Activated CD4-positive, alpha-beta T cell treated with anti-CD3 and anti-CD28 coated beads for 36 hours (primary cell): Measurements from ENCODE around the gene QSOX2. TPM values are rescaled to one million over a fixed set of nuclear protein-coding genes. Genes with fewer than 3 reads are reported as not detected.
A peak's percentile ranks its signal among the peaks of the same experiment; 100 is the strongest.

Experiments
- ATAC-seq: fragments of 200-7000 bp; cut with Tn5 transposase; one replicate; pipeline ENCODE4 v1.10.0; 2021; ENCODE audit warnings: mild to moderate bottlenecking, moderate library complexity
- CTCF ChIA-PET: fragments of 350-600 bp; sonication (Branson Sonifier 250); formaldehyde crosslinking; loops from one replicate; lab custom pipeline; 2021; ENCODE audit warnings: antibody characterized with exemption; lab: Charles Lee
- POLR2A ChIA-PET: fragments of 350-600 bp; sonication (Branson Sonifier 250); formaldehyde crosslinking; loops from one replicate; lab custom pipeline; 2021; ENCODE audit warnings: antibody characterized with exemption, inconsistent platforms; lab: Charles Lee
- DNase-seq: peaks from one replicate; pipeline ENCODE4 v3.0.0-alpha.2; 2020
- H3K27ac Mint-ChIP-seq: one replicate; pipeline ENCODE4 v1.8.0; 2021; ENCODE audit warnings: mixed read lengths
- H3K27me3 Mint-ChIP-seq: one replicate; pipeline ENCODE4 v1.8.0; 2021; ENCODE audit warnings: mixed read lengths
- H3K36me3 Mint-ChIP-seq: one replicate; pipeline ENCODE4 v1.8.0; 2021; ENCODE audit warnings: low read depth, mixed read lengths
- H3K4me1 Mint-ChIP-seq: one replicate; pipeline ENCODE4 v1.8.0; 2021; ENCODE audit warnings: mixed read lengths
- H3K4me3 Mint-ChIP-seq: one replicate; pipeline ENCODE4 v1.8.0; 2021; ENCODE audit warnings: mild to moderate bottlenecking, moderate library complexity, mixed read lengths
- H3K9me3 Mint-ChIP-seq: one replicate; pipeline ENCODE4 v1.8.0; 2021; ENCODE audit warnings: low read depth, mixed read lengths
- intact Hi-C, 2 experiments: fragments of 100-400 bp; cut with DNase I in 1 of 2; cut with micrococcal nuclease in 1 of 2; formaldehyde crosslinking; loops; one replicate each; pipeline versions ENCODE4 v1.14.2 to v1.15.1; 2022 to 2024; cut with DNase I, micrococcal nuclease
- total RNA-seq, 2 experiments: library from RNA; stranded (reverse); gene quantifications; one replicate each; pipeline ENCODE4 v1.2.3, GENCODE V29; 2021

QSOX2 gene
- total RNA-seq, 2 experiments from 2014 or later: 18.1 to 21.2 TPM

DNA sequence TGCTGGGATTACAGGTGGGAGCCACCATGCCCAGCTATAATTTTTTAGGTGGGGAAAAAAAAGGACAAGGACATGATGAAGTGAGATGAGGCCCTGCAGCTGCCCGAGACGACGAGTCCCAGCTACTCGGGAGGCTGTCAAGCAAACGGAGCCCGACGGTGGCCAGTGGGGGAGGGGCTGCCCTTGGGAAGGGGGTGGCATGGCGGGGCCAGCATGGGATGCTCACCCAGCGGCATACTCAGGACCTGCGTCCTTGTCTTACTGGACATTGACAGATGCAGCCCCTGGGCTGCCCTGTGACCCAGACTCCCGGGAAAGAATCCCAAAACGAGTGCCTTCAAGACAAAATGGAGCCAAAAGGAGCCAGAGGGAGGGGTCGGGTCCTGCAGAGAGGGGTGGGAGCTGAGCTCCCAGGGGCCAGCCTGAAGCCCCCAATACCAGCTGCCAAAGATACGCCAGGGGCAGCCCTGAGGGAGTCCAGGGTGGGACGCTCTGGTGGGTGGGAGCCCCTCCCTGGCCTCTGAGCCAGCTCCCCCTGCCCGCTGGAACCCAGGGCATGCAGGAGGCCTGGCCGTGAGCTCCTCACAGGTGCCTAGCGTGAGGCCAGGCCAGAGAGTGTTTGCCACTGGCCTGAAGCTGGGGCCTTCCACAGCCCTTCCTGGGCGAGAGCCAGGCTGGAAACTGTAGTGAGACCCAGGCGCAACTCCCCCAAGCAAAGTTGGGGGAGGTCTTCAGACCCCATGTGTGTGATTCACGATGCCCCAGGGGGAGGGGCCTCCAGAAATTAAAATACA, 42.5 kb upstream of the QSOX2 start:
- Mint-ChIP-seq H3K36me3 (no peaks in the 10 kb centered on the region), H3K27me3 (peaks cover 2% of the 10 kb centered on the region), H3K4me1 (peaks cover 4% of the 10 kb centered on the region), H3K9me3 (no peaks in the 10 kb centered on the region), H3K27ac (no peak overlapping the region), H3K4me3 (no peak overlapping the region)
- POLR2A ChIA-PET: no interaction called here
- intact Hi-C loops: no loop called here
- DNase-seq (no peak), ATAC-seq (no peak)
- CTCF ChIA-PET: no interaction called here

GRCh38 chr9:136286987-136287379, 41.4 kb upstream of the QSOX2 start:
- Mint-ChIP-seq H3K4me1 (peaks cover 4% of the 10 kb centered on the region), H3K27me3 (peaks cover 2% of the 10 kb centered on the region), H3K36me3 (no peaks in the 10 kb centered on the region), H3K4me3 (no peak overlapping the region), H3K27ac (no peak overlapping the region), H3K9me3 (no peaks in the 10 kb centered on the region)
- DNase-seq: no peak
- ChIA-PET CTCF (interaction anchor here (1.0 kb wide), 1 partner anchor 60 kb away, joined by 4 read pairs; no protein-coding TSS in a partner anchor), POLR2A (no interaction called here)
- no peak for ATAC-seq
- intact Hi-C loops: no loop called here

- no peak overlapping the region for H3K27ac Mint-ChIP-seq
- peaks cover 4% of the 10 kb centered on the region for H3K4me1 Mint-ChIP-seq
- no peaks in the 10 kb centered on the region for H3K9me3 Mint-ChIP-seq
- no peak for ATAC-seq
- intact Hi-C loops: no loop called here
- H3K27me3 Mint-ChIP-seq: peaks cover 2% of the 10 kb centered on the region
- H3K36me3 Mint-ChIP-seq: no peaks in the 10 kb centered on the region
- ChIA-PET POLR2A (no interaction called here), CTCF (interaction anchor here (0.5 to 1.0 kb wide), 2 partner anchors 60 to 506 kb away, joined by 3 to 4 read pairs; no protein-coding TSS in a partner anchor)
- H3K4me3 Mint-ChIP-seq: no peak overlapping the region
- no peak for DNase-seq
Observed at GRCh38 chr9:136286359-136286986, 40.9 kb upstream of the QSOX2 start.

- no peak for DNase-seq
- Mint-ChIP-seq H3K4me1 (peaks cover 4% of the 10 kb centered on the region), H3K27me3 (peaks cover 2% of the 10 kb centered on the region), H3K27ac (no peak overlapping the region), H3K9me3 (no peaks in the 10 kb centered on the region), H3K4me3 (no peak overlapping the region), H3K36me3 (no peaks in the 10 kb centered on the region)
- ChIA-PET POLR2A (no interaction called here), CTCF (interaction anchor here (0.5 kb wide), 1 partner anchor 303 kb away, joined by 3 read pairs; no protein-coding TSS in a partner anchor)
- intact Hi-C loops: no loop called here
- no peak for ATAC-seq
Observed at GRCh38 chr9:136285501-136286358, 40.1 kb upstream of the QSOX2 start.

DNA sequence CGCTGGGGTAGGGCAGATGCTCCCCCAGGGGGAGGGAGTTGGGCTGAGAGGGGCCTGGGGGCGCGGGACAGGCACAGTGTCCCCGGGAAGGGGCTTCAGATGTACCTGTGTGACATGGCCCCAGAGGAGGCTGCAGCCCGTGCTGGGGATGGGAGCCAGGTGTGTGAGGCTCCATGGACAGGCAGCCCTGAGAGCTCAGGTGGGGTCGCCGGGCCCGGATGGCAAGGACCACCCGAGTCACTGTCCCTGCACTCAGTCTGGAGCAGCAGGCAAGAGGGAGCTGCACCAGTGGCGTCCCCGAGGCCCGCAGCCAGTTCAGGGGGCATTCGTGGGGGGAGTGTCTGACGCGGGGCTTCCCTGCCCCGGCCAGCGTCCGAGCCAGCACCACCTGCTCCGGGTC, 39.3 kb upstream of the QSOX2 start:
- DNase-seq (no peak), ATAC-seq (no peak)
- no peak overlapping the region for H3K4me3 Mint-ChIP-seq
- H3K36me3 Mint-ChIP-seq: no peaks in the 10 kb centered on the region
- POLR2A ChIA-PET: no interaction called here
- H3K9me3 Mint-ChIP-seq: no peaks in the 10 kb centered on the region
- CTCF ChIA-PET: interaction anchor here (0.5 kb wide), 1 partner anchor 302 kb away, joined by 3 read pairs; no protein-coding TSS in a partner anchor
- peaks cover 2% of the 10 kb centered on the region for H3K27me3 Mint-ChIP-seq
- intact Hi-C loops: loop anchor here in 1 of 2 experiments (5.0 kb wide), 2 partner anchors 58 to 133 kb away; no protein-coding TSS in a partner anchor
- H3K27ac Mint-ChIP-seq: no peak overlapping the region
- peaks cover 4% of the 10 kb centered on the region for H3K4me1 Mint-ChIP-seq

DNA sequence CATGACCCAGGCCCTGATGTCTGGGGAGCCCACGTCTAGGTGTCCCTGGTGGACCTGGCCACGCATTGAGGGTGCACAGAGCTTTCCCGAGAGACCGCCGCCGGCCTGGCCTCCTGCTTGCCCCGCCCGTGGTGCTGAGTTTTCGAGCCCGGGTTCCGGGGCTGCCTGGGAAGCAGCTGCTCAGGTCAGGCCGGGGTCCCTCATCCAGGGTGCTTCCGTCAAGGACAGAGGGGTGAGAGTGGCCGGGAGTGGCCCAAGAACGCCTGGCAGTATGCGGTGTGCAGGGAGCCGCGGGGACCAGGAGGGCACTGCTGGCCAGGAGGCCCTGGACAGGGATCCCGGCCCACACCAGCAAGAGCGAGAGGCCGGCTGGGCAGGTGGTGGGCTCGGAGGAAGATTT, 38.7 kb upstream of the QSOX2 start:
- CTCF ChIA-PET: no interaction called here
- no peak overlapping the region for H3K27ac Mint-ChIP-seq
- no peaks in the 10 kb centered on the region for H3K9me3 Mint-ChIP-seq
- peaks cover 4% of the 10 kb centered on the region for H3K4me1 Mint-ChIP-seq
- peaks cover 2% of the 10 kb centered on the region for H3K27me3 Mint-ChIP-seq
- intact Hi-C loops: loop anchor here in 1 of 2 experiments (5.0 kb wide), 2 partner anchors 57 to 132 kb away; no protein-coding TSS in a partner anchor
- ATAC-seq (no peak), DNase-seq (no peak)
- POLR2A ChIA-PET: no interaction called here
- no peak overlapping the region for H3K4me3 Mint-ChIP-seq
- H3K36me3 Mint-ChIP-seq: no peaks in the 10 kb centered on the region

DNA sequence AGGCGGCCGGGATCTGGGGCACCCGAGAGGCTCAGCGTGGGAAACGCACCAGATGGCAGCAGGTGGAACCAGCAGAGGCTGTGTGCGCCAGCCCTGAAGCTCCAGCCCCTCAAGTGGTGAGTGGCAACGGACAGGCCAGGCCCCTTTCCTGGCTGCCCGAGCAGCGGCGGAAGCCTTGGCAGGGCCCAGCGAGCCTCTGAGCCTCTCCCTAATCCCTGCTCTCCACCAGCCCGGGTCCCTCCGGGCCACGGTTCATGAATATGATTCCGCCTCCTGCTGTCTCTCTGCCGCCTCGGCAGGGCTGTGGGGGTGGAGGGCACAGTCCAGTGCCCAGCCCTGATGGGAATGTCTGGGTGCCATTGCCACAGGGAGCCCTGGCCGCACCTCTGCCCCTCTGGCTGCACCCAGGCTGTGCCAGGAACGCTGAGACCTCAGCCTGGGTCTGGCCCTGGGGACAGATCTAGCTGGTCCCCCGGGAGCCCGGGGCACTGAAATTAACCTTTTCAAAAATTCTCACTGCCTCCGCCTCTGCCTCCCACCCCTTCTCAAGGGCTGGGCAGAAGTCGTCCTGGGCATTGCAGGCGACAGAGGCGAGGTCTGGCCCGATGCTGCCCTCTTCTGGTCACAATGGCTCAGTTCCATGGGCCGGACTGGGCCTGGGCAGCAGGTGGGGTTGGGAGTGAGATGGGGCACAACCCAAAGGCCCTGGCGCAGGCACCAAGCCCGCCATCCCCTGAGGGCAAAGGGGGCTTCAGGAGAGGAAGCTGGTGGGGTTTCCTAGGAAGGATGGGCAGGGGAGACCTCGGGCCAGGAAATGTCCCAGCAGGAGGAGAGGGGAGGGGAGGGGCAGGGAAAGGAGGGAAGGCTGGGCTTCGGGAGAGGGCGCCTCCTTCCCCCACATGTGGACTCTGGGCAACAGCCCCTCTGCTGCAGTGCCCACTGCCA, 38.0 kb upstream of the QSOX2 start:
- no peak overlapping the region for H3K27ac Mint-ChIP-seq
- peaks cover 4% of the 10 kb centered on the region for H3K4me1 Mint-ChIP-seq
- no peaks in the 10 kb centered on the region for H3K36me3 Mint-ChIP-seq
- intact Hi-C loops: loop anchor here (1.0 to 5.0 kb wide), 4 partner anchors 56 to 685 kb away; no protein-coding TSS in a partner anchor
- CTCF ChIA-PET: interaction anchor here (0.8 to 1.2 kb wide), 3 partner anchors 40 to 142 kb away, joined by 3 to 5 read pairs (median 3); no protein-coding TSS in a partner anchor
- ATAC-seq (peak; percentile 98), DNase-seq (peak; percentile 86)
- POLR2A ChIA-PET: interaction anchor here (0.7 kb wide), 1 partner anchor 325 kb away, joined by 3 read pairs; no protein-coding TSS in a partner anchor
- H3K27me3 Mint-ChIP-seq: peaks cover 2% of the 10 kb centered on the region
- H3K4me3 Mint-ChIP-seq: no peak overlapping the region
- no peaks in the 10 kb centered on the region for H3K9me3 Mint-ChIP-seq

DNA sequence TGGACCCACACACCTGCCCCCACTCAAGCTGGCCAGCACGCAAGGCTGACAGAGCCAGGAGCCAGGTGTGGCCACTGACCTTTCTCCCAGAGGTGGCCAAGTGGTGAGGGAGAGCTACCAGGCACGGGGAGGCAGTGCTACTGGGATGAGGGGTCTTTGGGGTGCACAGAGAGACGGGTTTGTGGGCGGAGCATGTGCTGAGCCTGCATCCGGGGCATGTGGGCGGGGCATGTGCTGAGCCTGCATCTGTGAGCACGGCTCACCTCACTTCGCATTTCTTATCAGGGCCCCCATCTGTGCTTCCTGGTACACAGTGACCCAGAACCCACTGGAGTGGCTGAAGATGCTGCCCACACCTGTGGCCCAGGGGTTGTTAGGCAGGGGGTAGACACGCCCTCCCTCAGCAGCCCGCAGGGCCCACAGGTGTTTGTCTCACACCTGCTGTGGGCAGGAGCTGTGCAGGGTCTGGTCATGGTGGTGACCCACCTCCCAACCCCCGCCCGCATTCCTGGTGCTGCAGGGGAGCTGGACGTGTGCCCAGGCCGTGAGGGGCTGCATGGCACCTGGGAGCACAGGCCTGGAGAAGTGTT, 36.8 kb upstream of the QSOX2 start:
- no peak overlapping the region for H3K4me3 Mint-ChIP-seq
- no peak for ATAC-seq

DNA sequence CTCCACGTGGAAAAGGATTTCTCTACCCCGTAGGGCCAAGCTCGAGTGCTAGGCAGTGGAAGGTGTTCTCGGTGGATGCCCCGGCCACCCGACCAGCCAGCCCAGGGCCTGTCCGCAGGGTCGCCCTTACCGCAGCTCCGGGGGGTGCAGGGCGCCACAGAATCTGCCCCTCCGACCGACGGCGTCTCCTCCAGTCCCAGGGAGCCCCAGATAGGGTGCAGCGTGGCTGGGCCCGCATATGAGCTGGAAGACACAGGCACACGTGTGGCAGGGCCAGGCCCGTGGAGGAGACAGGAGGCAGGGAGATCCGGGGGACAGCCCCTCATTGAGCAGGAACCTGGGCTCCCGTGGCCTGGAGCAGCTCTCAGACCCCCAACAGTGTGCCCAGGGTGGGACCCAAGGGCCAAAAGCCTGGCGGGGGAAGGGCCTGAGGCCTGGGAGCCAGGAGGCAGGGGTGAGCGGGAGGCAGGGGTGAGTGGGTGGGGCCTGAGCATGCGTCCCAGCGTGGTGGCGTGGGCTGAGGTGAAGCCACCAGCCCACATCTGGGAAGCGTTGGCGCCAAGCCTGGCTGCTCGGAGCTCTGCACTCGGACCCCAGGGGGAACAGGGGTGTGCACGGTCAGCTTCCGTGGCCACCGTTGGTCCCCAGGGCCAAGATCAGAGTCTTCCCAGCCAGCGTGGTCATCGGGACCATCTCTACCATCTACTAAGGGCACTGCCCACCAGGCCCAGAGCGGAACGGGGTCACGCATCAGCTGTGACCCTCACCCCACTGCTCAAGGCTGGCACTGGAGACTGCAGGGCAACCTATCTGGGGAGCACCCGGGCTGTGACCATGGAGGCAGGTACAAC, 36.0 kb upstream of the QSOX2 start:
- no peak overlapping the region for H3K4me3 Mint-ChIP-seq
- no peak for ATAC-seq
- CTCF ChIA-PET: interaction anchor here (0.6 kb wide), 1 partner anchor 1743 kb away, joined by 3 read pairs; no protein-coding TSS in a partner anchor
- intact Hi-C loops: loop anchor here in 1 of 2 experiments (2.0 to 5.0 kb wide), 3 partner anchors 54 to 683 kb away; no protein-coding TSS in a partner anchor
- no peak overlapping the region for H3K27ac Mint-ChIP-seq
- H3K4me1 Mint-ChIP-seq: peaks cover 4% of the 10 kb centered on the region
- no peaks in the 10 kb centered on the region for H3K36me3 Mint-ChIP-seq
- no peak for DNase-seq
- H3K27me3 Mint-ChIP-seq: peaks cover 2% of the 10 kb centered on the region
- no peaks in the 10 kb centered on the region for H3K9me3 Mint-ChIP-seq
- POLR2A ChIA-PET: no interaction called here

More for the DNA sequence above, 36.8 kb upstream of the QSOX2 start:
- intact Hi-C loops: loop anchor here in 1 of 2 experiments (2.0 to 5.0 kb wide), 3 partner anchors 55 to 684 kb away; no protein-coding TSS in a partner anchor
- H3K9me3 Mint-ChIP-seq: no peaks in the 10 kb centered on the region
- no peak overlapping the region for H3K27ac Mint-ChIP-seq
- CTCF ChIA-PET: interaction anchor here (0.6 to 1.2 kb wide), 3 partner anchors 14 to 141 kb away, joined by 3 to 5 read pairs (median 3); no protein-coding TSS in a partner anchor
- DNase-seq: peak; percentile 42
- H3K4me1 Mint-ChIP-seq: peaks cover 4% of the 10 kb centered on the region
- peaks cover 2% of the 10 kb centered on the region for H3K27me3 Mint-ChIP-seq
- no peaks in the 10 kb centered on the region for H3K36me3 Mint-ChIP-seq
- POLR2A ChIA-PET: no interaction called here
